NCI-H2227 (cell line): Measurements from ENCODE around the gene TNFRSF8.

ENCODE experiments used
- DNase-seq: peaks from one replicate; lab custom pipeline; 2025; ENCODE audit not compliant: unreplicated experiment; lab: John Stamatoyannopoulos, UW

TNFRSF8 gene

GRCh38 chr1:12140515-12141162 is 77.5 kb downstream of the TNFRSF8 start:
- DNase-seq: no peak

DNA sequence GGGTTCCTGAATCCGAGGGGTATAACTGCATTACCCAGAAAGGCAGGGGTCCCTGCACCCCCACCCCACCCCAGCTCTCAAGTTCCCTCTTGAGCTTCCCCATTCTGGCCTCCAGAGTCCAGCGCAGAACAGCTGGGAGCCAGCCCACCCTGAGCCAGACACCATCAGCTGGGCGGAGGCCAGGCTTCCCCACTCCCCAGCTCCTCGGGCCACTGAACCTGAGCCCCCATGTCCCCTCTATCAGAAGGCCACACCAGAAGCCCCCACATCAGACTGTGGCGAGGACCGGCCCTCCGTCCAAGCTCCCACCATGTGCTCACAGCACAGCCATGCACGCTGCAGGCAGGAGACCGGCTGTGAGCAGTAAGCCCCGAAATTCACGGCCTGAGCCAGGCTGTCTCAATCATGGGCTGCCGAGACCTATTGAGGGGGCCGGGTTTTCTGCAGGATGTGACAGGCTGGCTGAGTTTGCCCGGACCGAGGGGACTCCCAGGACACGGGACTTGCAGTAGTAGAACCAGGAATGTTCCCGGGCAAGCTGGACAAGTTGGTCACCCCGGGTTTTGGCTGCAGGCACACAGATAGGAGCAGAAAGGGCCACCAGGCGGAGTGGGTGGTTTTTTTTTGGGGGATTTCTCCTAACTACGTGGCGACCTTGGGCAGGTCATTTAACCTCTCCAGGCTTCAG is 78.2 kb downstream of the TNFRSF8 start:
- no peak for DNase-seq

- no peak for DNase-seq
Observed at GRCh38 chr1:12142141-12142823, 79.2 kb downstream of the TNFRSF8 start.

DNA sequence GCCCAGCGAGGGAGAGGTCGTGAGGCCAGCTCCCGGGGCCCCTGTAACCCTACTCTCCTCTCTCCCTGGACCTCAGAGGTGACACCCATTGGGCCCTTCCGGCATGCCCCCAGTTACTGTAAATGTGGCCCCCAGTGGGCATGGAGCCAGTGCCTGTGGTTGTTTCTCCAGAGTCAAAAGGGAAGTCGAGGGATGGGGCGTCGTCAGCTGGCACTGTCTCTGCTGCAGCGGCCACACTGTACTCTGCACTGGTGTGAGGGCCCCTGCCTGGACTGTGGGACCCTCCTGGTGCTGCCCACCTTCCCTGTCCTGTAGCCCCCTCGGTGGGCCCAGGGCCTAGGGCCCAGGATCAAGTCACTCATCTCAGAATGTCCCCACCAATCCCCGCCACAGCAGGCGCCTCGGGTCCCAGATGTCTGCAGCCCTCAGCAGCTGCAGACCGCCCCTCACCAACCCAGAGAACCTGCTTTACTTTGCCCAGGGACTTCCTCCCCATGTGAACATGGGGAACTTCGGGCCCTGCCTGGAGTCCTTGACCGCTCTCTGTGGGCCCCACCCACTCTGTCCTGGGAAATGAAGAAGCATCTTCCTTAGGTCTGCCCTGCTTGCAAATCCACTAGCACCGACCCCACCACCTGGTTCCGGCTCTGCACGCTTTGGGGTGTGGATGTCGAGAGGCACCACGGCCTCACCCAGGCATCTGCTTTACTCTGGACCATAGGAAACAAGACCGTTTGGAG is 80.0 kb downstream of the TNFRSF8 start:
- DNase-seq: no peak

DNA sequence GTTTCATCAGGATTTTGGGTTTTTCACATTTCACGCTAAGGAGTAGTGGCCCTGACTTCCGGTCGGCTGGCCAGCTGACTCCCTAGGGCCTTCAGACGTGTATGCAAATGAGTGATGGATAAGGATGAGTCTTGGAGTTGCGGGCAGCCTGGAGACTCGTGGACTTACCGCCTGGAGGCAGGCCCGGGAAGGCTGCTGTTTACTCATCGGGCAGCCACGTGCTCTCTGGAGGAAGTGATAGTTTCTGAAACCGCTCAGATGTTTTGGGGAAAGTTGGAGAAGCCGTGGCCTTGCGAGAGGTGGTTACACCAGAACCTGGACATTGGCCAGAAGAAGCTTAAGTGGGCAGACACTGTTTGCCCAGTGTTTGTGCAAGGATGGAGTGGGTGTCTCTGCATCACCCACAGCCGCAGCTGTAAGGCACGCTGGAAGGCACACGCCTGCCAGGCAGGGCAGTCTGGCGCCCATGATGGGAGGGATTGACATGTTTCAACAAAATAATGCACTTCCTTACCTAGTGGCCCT is 80.6 kb downstream of the TNFRSF8 start:
- no peak for DNase-seq

DNA sequence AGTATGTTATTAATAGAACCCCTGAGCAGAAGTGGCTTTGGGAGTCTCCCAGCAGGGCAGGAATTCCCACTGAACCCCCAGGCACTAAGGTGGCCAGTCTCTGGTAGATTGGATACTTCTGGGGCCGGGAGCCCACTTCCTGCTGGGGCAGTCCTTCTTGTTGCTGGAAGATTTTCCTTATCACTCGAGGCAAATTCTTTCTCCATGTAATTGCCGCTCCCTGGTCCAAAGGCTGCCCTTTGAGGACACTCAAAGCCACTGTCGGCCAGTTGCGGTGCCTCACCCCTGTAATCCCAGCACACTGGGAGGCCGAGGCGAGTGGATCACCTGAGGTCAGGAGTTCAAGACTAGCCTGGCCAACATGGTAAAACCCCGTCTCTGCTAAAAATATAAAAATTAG is 81.1 kb downstream of the TNFRSF8 start:
- DNase-seq: no peak

- no peak for DNase-seq
Observed at GRCh38 chr1:12144969-12145368, 81.9 kb downstream of the TNFRSF8 start.

DNA sequence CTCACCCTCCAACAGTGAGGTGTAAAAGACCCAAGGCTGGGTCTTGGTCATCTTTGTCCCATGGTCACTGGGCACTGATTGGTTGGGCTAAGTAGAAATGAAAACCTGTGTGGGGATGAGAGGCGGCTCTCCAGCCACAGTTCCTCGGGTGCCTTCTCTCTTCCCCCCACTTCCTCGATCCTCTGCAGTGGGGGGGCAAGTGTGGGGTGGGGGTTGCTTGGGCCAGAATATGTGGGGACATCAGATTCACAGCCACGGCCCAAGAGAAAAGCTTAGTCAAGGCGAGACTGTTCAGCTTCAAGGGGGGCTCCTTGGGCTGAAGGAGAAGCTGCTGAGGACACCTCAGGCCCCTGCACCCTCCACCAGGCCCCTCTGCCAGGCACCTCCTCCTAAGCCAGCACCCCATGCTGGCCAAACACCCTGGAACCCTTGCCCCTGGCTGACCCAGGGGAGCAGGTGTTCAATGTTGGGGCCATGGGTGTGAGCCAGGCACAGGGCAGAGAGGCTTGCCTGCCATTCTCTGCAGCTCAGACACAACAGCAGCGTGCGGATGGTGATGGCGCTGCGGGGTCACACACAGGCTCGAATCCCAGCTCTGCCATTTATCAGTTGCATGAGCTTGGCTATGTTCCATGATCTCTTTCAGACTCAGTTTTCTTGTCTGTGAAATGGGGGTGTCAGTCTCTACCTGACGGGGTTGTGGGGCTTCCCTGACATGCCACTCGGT is 82.7 kb downstream of the TNFRSF8 start:
- DNase-seq: no peak

DNA sequence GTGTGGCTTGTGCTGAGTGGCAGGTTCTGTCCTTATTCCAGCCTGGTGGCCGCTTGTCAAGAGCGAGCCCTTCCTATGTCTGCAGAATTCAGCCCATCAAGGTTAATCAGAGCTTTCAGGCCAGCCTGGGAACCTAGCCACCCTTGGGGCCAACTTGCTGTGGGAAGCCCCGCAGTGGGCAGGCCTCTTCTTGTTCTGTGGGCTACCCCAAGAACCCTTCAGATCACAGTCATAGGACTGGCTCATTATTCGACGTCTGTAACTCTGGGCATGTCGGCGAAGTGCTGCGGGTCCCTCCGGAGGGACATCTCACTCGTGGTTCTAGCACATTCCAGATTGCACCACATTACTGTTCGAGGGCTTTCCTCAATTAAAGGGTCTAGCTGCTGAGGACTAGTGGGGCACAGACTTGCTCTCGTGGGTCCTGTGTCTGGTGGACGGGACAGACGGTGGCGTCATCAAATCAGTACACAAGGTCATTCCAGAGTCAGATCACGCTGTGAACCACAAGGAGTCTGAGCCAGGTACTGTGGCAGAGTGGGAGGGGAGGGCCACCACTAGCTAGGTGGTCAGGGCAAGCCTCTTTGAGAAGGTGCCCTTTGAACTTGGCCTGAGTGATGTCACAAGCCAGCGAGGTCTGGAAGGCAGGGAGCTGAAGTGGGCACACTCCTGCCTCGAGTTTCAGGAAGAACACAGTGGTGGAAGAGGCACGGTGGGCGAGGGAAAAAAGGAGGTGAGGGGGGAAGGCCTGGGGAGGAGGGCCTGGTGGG is 83.4 kb downstream of the TNFRSF8 start:
- no peak for DNase-seq

DNA sequence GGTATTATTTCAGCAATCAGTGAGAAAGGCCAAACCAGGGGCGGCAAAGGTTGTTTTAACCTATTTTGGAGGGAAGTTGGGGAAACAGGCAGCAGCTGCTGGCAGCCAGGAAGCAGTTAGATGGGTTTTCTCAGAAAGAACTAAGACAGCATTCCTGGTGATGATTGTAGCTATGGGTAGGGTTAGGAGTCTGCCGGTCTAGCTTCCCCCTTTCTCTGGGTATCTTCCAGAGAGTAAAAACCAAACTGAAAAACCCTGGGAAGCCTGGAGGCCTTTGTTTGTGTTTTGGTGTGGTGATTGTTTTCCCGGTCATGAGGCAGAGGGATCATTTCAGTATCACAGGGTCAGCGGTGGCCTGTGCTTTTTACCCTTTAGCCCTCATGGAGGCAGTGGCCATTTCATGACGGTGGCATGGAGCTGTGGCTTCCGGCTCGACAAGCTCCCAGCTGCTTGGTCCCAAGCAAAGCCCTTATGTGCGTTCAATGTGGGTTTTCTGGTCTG is 84.1 kb downstream of the TNFRSF8 start:
- no peak for DNase-seq

DNA sequence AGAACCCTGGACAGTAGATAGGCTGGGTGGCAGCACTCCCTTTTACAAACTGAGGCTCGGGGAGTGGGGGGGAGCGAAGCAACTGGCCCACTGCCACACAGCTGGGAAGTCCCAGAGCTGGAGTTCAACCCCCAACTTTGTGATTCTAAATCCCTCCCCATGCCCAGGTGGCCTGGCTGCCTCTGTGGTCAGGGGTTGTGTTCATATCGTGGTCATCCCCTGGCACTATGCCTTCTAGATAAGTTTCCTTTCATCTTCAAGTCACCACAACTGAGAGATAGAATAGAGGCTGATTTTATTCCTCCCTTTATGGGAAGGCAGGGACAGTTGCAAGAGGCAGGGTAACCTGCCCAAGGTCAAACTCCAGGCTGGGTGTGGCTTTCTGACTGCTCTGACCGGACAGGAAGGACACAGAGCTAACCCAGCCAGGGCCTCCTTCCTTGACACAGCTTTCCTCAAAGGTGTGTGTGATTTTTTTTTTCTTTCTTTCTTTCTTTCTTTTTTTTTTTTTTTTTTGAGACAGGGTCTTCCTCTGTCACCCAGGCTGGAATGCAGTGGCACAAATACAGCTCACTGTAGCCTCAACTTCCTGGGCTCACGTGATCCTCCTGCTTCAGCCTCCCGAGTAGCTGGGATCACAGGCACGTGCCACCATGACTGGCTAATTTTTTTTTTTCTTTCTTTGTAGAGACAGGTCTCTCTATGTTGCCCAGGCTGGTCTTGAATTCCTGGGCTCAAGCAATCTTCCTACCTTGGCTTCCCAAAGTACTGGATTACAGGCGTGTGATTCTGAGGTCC is 85.3 kb downstream of the TNFRSF8 start:
- no peak for DNase-seq

- DNase-seq: no peak
Observed at GRCh38 chr1:12148958-12149790, 86.1 kb downstream of the TNFRSF8 start.

- no peak for DNase-seq
Observed at GRCh38 chr1:12149791-12150175, 86.7 kb downstream of the TNFRSF8 start.

DNA sequence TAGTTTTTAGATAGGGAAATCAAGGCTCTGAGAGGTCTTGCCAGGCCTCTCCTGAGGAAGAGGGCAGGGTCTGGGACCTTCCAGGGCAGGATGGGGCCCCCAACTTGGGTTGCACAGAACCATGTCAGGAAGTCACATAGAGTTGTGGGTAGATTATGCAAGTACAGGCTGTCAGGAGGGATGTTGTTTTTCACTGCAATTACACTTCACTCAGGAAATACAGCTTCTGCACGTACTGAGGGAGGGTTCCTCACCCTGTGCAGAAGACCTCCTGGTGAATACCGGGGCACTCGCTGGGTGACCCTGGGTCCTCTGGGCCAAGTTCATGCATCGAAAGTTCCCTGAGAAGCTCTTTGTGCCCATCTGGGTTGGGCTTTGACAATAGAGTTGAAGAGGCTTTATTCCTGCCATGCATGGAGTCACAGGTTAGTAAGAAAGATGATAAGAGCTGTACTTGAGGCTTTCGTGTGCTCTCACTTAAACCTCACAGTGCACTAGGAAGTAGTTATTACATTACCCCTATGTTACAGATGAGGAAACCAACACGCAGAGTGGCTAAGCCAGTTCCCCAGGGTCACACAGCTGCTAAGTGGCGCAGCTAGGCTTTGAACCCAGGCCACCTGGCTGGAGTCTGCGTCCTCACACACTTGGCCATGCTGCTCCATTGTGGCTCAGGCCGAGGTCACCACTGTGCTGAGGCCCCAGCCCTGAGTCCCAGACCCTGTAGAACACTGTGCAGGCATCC is 87.5 kb downstream of the TNFRSF8 start:
- no peak for DNase-seq

- DNase-seq: no peak
Observed at GRCh38 chr1:12151465-12151864, 88.4 kb downstream of the TNFRSF8 start.

DNA sequence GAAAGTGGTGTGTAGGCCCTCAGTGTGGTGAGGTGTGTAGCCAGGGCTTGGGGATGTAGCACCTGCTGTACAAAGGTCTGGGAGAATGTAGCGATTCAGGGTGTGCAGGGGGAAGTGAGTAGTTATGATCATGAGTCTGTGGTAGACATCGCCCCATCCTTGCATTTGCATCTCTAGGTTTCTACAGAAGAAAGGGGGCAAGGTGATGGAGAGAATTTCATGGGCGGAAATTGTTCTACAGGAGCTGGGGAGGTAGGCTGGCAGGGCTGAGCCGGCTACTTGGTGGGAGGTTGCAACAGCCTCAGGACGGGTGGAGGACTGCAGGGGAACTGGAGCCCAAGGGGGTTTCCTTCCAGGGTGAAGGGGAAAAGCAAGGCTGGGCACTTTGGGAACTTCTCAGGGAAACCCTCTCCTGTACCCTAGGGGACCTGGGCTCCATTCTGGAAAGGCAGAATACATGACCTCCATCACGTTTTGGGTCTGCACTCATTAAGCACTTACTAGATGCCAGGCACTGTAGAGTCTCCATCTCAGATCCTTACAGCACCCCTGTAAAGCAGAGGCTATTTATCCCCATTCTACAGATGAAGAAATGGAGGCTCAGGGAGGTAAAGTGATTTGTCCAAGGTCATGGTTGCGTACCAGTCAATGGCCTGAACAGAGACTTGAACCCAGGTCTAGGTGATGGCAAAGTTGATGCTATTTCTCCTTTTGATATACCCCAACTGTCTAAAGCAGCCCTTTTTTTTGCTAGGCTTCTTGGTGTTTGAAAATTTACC is 89.2 kb downstream of the TNFRSF8 start:
- no peak for DNase-seq
